Measurements from ENCODE around the gene OSBPL8.
"Not testable (repeated sequence)": the region's sequence is repeated elsewhere in the genome, so short reads cannot be mapped to it uniquely, and the experiment has no call there.

Gene OSBPL8

GRCh38 chr12:76340680-76341435 lies 218.7 kb downstream of the OSBPL8 start:
- H3K4me1 Mint-ChIP-seq (ENCODE audit: low read depth), result peaks cover 2% of the 10 kb centered on the region
- no peak overlapping the region for H3K4me3 Mint-ChIP-seq
- H3K27me3 Mint-ChIP-seq, result peaks cover 7% of the 10 kb centered on the region
- no peak overlapping the region for H3K27ac Mint-ChIP-seq
- H3K9me3 Mint-ChIP-seq (ENCODE audit: low read depth), result no peaks in the 10 kb centered on the region
- H3K36me3 Mint-ChIP-seq, result peaks cover 4% of the 10 kb centered on the region

DNA sequence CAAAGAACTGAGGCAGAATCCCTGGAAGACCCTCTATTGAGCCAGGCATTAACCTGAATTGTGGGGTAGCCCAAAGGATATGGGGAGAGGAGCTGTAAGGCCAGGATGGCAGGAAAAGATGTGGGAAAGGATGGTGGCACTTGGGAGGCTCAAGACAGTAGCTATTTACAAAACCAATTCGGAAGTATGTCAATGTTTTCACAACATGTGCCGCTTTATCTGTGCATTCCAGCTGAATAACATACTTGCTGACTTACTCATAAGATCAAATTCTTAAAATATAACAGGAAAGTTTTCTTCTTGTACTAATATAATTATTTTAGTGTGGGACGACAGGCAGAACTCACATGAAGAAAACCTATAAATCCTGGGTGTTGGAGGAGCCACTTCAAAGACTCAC lies 222.0 kb downstream of the OSBPL8 start:
- no peak overlapping the region for H3K27ac Mint-ChIP-seq
- peaks cover 9% of the 10 kb centered on the region for H3K27me3 Mint-ChIP-seq
- H3K4me3 Mint-ChIP-seq, result no peak overlapping the region
- no peaks in the 10 kb centered on the region for H3K36me3 Mint-ChIP-seq
- H3K9me3 Mint-ChIP-seq (ENCODE audit: low read depth), result no peaks in the 10 kb centered on the region
- H3K4me1 Mint-ChIP-seq (ENCODE audit: low read depth), result peaks cover 2% of the 10 kb centered on the region

GRCh38 chr12:76332606-76333005 lies 227.0 kb downstream of the OSBPL8 start:
- H3K27ac Mint-ChIP-seq, result no peak overlapping the region
- H3K4me1 Mint-ChIP-seq (ENCODE audit: low read depth), result no peaks in the 10 kb centered on the region
- H3K36me3 Mint-ChIP-seq, result no peaks in the 10 kb centered on the region
- H3K9me3 Mint-ChIP-seq (ENCODE audit: low read depth), result no peaks in the 10 kb centered on the region
- no peak overlapping the region for H3K4me3 Mint-ChIP-seq
- peaks cover 14% of the 10 kb centered on the region for H3K27me3 Mint-ChIP-seq

DNA sequence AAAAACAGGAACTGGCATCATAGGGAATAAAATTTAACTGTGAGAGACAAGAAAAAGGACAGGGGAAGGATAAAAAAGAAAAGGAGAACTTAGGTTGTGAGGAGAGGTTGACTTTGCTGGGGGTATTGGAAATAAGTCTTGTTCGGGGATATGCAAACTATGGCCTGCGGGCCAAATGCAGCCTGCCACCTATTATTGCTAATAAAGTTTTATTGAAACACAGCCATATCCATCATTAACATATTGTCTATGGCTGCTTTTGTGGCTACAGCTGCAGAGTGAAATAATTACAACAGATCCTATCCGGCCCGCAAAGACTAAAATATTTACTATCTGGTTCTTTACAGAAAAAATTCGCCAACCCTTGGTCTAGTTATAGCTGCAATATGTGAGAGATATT lies 230.0 kb downstream of the OSBPL8 start:
- no peak overlapping the region for H3K27ac Mint-ChIP-seq
- no peaks in the 10 kb centered on the region for H3K36me3 Mint-ChIP-seq
- no peak overlapping the region for H3K4me3 Mint-ChIP-seq
- H3K27me3 Mint-ChIP-seq, result peaks cover 7% of the 10 kb centered on the region
- no peaks in the 10 kb centered on the region for H3K4me1 Mint-ChIP-seq (ENCODE audit: low read depth)
- H3K9me3 Mint-ChIP-seq (ENCODE audit: low read depth), result no peaks in the 10 kb centered on the region

- Mint-ChIP-seq H3K4me3 (no peak overlapping the region), H3K27me3 (peaks cover 7% of the 10 kb centered on the region), H3K27ac (no peak overlapping the region), H3K9me3 (ENCODE audit: low read depth) (no peaks in the 10 kb centered on the region), H3K4me1 (ENCODE audit: low read depth) (no peaks in the 10 kb centered on the region), H3K36me3 (no peaks in the 10 kb centered on the region)
Observed at GRCh38 chr12:76329159-76329558, 230.4 kb downstream of the OSBPL8 start.

DNA sequence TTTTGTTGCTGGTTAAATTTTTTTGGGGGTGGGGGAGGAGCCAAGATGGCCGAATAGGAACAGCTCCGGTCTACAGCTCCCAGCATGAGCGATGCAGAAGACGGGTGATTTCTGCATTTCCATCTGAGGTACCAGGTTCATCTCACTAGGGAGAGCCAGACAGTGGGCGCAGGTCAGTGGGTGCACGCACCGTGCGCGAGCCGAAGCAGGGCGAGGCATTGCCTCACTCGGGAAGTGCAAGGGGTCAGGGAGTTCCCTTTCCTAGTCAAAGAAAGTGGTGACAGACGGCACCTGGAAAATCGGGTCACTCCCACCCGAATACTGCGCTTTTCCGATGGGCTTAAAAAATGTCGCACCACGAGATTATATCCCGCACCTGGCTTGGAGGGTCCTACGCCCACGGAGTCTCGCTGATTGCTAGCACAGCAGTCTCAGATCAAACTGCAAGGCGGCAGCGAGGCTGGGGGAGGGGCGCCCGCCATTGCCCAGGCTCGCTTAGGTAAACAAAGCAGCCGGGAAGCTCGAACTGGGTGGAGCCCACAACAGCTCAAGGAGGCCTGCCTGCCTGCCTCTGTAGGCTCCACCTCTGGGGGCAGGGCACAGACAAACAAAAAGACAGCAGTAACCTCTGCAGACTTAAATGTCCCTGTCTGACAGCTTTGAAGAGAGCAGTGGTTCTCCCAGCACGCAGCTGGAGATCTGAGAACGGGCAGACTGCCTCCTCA lies 239.8 kb downstream of the OSBPL8 start:
- H3K9me3 Mint-ChIP-seq (ENCODE audit: low read depth); H3K4me3 Mint-ChIP-seq; H3K27ac Mint-ChIP-seq; H3K4me1 Mint-ChIP-seq (ENCODE audit: low read depth); H3K36me3 Mint-ChIP-seq: not testable (repeated sequence)
- peaks cover 10% of the 10 kb centered on the region for H3K27me3 Mint-ChIP-seq

GRCh38 chr12:76318773-76319594 lies 240.6 kb downstream of the OSBPL8 start:
- Mint-ChIP-seq H3K36me3 (no peaks in the 10 kb centered on the region), H3K27ac (no peak overlapping the region), H3K27me3 (peaks cover 10% of the 10 kb centered on the region), H3K4me3 (no peak overlapping the region), H3K4me1 (ENCODE audit: low read depth) (no peaks in the 10 kb centered on the region), H3K9me3 (ENCODE audit: low read depth) (no peaks in the 10 kb centered on the region)

DNA sequence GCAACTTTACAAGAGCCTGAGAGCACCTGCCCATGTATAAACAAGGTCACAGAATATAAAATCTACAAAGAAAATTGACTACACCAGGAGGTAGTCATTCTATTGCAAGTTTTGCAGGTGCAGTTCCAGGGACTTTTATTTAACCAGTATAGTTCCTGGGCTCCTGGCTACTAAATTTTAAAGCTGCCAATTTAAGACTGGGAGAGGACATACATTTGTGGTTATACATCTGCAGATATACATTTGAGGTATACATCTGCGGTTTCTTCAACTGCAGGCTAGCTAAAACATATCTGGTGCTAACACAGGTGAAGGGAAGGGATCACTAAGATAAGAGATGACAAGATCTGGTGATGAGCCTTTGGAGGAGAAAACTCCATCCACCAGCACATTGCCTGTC lies 241.6 kb downstream of the OSBPL8 start:
- no peaks in the 10 kb centered on the region for H3K4me1 Mint-ChIP-seq (ENCODE audit: low read depth)
- no peaks in the 10 kb centered on the region for H3K9me3 Mint-ChIP-seq (ENCODE audit: low read depth)
- peaks cover 14% of the 10 kb centered on the region for H3K27me3 Mint-ChIP-seq
- no peaks in the 10 kb centered on the region for H3K36me3 Mint-ChIP-seq
- no peak overlapping the region for H3K4me3 Mint-ChIP-seq
- no peak overlapping the region for H3K27ac Mint-ChIP-seq

DNA sequence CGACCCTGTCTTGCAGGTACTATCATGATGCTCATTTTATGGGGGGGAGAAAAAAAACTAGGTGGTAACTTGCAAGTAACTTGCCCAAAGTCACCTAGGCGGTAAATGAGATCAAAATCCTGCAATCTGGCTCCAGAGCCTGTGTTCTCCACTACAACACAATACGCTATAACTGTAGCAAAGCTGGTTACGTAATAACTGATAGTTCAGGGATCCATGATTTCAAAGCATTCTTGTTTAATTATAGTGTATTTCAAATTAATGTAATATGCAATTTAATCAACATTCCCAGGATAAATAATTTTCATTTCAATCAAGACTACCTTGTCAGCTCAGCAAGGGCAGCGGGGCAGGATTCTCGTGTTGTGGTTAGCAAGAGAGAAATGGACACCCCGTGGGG lies 243.1 kb downstream of the OSBPL8 start:
- Mint-ChIP-seq H3K36me3 (no peaks in the 10 kb centered on the region), H3K27ac (no peak overlapping the region), H3K27me3 (peaks cover 14% of the 10 kb centered on the region), H3K4me1 (ENCODE audit: low read depth) (no peaks in the 10 kb centered on the region), H3K4me3 (no peak overlapping the region), H3K9me3 (ENCODE audit: low read depth) (no peaks in the 10 kb centered on the region)

DNA sequence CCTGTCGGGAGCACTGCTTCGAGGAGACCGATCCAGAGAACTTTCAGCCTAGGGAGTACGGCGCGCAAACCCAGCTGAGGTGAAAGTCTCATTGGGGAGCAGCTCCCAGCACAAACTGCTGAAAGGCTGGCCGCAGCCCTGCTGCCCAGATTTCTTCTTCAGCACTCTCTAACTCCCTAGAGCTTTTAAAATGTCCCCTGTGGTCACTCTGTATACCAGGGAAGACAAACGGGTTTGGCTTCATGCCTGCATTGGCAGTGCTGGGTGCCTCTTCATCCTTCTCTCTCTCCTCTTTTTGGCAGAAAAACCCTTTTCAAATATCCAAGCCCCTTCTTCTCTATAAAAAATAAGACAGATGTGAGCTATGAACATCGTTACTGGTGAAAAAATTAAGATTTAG lies 246.3 kb downstream of the OSBPL8 start:
- H3K4me3 Mint-ChIP-seq, result no peak overlapping the region
- no peaks in the 10 kb centered on the region for H3K9me3 Mint-ChIP-seq (ENCODE audit: low read depth)
- peaks cover 10% of the 10 kb centered on the region for H3K27me3 Mint-ChIP-seq
- no peak overlapping the region for H3K27ac Mint-ChIP-seq
- H3K4me1 Mint-ChIP-seq (ENCODE audit: low read depth), result no peaks in the 10 kb centered on the region
- H3K36me3 Mint-ChIP-seq, result no peaks in the 10 kb centered on the region

DNA sequence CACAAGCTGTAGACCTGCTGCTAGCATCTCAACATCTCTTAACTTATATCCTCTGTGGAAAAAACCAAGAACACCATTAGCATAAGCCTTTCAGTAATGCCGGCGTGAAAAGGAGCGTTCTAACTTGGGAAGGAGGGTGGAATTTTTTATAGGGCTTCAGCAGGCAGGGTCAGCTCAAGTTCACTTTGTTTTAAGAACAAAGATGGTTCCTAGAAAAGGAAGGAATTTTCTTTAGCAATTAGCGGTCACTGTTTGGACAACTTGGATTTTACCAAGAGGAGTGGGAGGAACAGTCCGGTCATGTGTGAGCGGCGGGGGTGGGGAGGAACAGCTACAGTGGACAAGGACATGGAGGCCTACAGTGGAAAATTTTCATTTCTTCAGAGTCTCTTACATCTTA lies 247.3 kb downstream of the OSBPL8 start:
- H3K27me3 Mint-ChIP-seq, result peaks cover 10% of the 10 kb centered on the region
- no peak overlapping the region for H3K27ac Mint-ChIP-seq

DNA sequence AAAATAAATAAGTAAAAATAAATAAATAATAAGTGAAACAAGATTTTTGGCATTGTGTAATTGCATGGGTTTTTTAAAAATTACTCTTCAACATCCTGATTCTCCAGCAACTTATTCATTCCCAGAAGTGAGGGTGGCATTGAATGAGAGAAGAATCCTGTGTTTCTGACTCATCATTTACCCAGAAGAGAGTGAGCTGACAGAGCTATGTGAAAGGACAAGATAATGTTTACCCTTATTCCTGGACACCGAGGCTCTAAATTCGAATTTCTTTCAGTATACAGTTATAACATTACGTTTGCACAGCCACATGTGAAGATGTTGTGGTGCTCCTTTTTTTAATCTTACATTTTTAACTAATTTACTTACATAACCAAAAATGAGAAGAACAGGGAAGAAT lies 247.8 kb downstream of the OSBPL8 start:
- H3K36me3 Mint-ChIP-seq, result no peaks in the 10 kb centered on the region
- H3K4me1 Mint-ChIP-seq (ENCODE audit: low read depth), result no peaks in the 10 kb centered on the region
- no peaks in the 10 kb centered on the region for H3K9me3 Mint-ChIP-seq (ENCODE audit: low read depth)

More for the DNA sequence above, 247.3 kb downstream of the OSBPL8 start:
- Mint-ChIP-seq H3K4me3 (no peak overlapping the region), H3K4me1 (ENCODE audit: low read depth) (no peaks in the 10 kb centered on the region), H3K36me3 (no peaks in the 10 kb centered on the region), H3K9me3 (ENCODE audit: low read depth) (no peaks in the 10 kb centered on the region)

DNA sequence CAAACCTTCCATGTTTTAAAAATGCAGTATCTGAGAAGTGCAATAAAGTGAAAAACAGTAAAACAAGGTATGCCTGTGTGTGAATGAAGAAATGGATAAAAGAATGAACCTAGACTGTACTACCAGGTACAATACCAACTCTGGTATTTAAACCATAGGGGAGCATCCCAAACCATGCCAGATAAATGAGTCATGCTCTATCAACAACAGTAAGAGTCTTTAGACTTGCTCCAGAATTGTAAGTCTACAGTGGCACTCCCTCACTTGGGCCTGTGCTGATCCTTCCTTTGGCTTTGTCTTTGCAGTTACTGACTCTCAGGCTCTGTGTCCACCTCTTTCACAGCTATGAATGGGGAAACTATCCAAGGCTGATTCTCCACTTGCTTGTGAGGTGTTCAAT lies 249.5 kb downstream of the OSBPL8 start:
- H3K27ac Mint-ChIP-seq, result no peak overlapping the region
- no peaks in the 10 kb centered on the region for H3K9me3 Mint-ChIP-seq (ENCODE audit: low read depth)
- no peak overlapping the region for H3K4me3 Mint-ChIP-seq
- no peaks in the 10 kb centered on the region for H3K4me1 Mint-ChIP-seq (ENCODE audit: low read depth)
- peaks cover 7% of the 10 kb centered on the region for H3K27me3 Mint-ChIP-seq
- H3K36me3 Mint-ChIP-seq, result no peaks in the 10 kb centered on the region

More for the DNA sequence above, 247.8 kb downstream of the OSBPL8 start:
- H3K27ac Mint-ChIP-seq, result no peak overlapping the region
- no peak overlapping the region for H3K4me3 Mint-ChIP-seq
- H3K27me3 Mint-ChIP-seq, result peaks cover 10% of the 10 kb centered on the region

DNA sequence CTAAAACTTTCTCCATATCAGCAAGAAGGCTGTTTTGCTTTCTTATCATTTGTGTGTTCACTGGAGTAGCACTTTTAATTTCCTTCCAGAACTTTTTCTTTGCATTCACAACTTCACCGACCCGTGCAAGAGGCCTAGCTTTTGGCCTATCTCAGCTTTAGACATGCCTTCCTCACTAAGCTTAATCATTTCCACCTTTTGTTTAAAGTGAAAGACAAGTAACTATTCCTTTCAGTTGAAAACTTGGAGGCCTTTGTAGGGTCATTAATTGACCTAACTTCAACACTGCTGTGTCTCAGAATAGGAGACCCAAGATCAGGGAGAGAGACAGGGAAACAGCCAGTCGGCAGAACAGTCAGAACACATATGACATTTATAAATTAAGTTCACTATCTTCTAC lies 250.7 kb downstream of the OSBPL8 start:
- Mint-ChIP-seq H3K4me3 (no peak overlapping the region), H3K9me3 (ENCODE audit: low read depth) (no peaks in the 10 kb centered on the region), H3K36me3 (no peaks in the 10 kb centered on the region), H3K27ac (no peak overlapping the region), H3K4me1 (ENCODE audit: low read depth) (no peaks in the 10 kb centered on the region), H3K27me3 (peaks cover 6% of the 10 kb centered on the region)

- no peak overlapping the region for H3K27ac Mint-ChIP-seq
Observed at GRCh38 chr12:76307083-76307482, 252.5 kb downstream of the OSBPL8 start.

More at GRCh38 chr12:76307083-76307482, 252.5 kb downstream of the OSBPL8 start:
- H3K4me3 Mint-ChIP-seq, result no peak overlapping the region
- H3K36me3 Mint-ChIP-seq, result no peaks in the 10 kb centered on the region
- no peaks in the 10 kb centered on the region for H3K4me1 Mint-ChIP-seq (ENCODE audit: low read depth)
- no peaks in the 10 kb centered on the region for H3K9me3 Mint-ChIP-seq (ENCODE audit: low read depth)
- H3K27me3 Mint-ChIP-seq, result peaks cover 4% of the 10 kb centered on the region

Data from activated naive CD8-positive, alpha-beta T cell (primary cell).